GM06990 (cell line): Measurements from ENCODE around the gene COX6A2.

Source experiments
- DNase-seq: peaks from one replicate; pipeline ENCODE4 v3.0.0-alpha.2; 2011; ENCODE audit not compliant: insufficient read length; ENCODE audit errors: extremely low read depth
- H3K27me3 ChIP-seq: replicated peaks from 2 replicates; pipeline ENCODE4 v1.6.0; 2011; ENCODE audit warnings: low read length; ENCODE audit not compliant: control insufficient read depth, insufficient read depth
- H3K36me3 ChIP-seq: 2 replicates; pipeline ENCODE4 v1.5.1; 2011; ENCODE audit warnings: low read length; ENCODE audit not compliant: control insufficient read depth, insufficient read depth
- H3K4me3 ChIP-seq: replicated peaks from 2 replicates; pipeline ENCODE4 v1.5.1; 2011; ENCODE audit warnings: low read depth, mild to moderate bottlenecking, control low read depth, low read length
- CTCF ChIP-seq: IDR thresholded peaks from 2 replicates; pipeline ENCODE4 v1.5.1; 2011; ENCODE audit warnings: low read length, control low read depth, mild to moderate bottlenecking, inconsistent platforms; ENCODE audit not compliant: insufficient read depth, poor library complexity, severe bottlenecking

The COX6A2 gene

GRCh38 chr16:31401436-31401835, 26.7 kb downstream of the COX6A2 start:
- no peak for DNase-seq
- TF ChIP-seq CTCF, result no peak
- no peaks in the 10 kb centered on the region for H3K27me3 ChIP-seq
- no peak overlapping the region for H3K4me3 ChIP-seq
- H3K36me3 ChIP-seq, result no peaks in the 10 kb centered on the region

GRCh38 chr16:31400191-31400590, 28.0 kb downstream of the COX6A2 start:
- no peak for TF ChIP-seq CTCF
- no peaks in the 10 kb centered on the region for H3K27me3 ChIP-seq
- no peak for DNase-seq
- no peaks in the 10 kb centered on the region for H3K36me3 ChIP-seq
- no peak overlapping the region for H3K4me3 ChIP-seq

GRCh38 chr16:31397701-31398100, 30.5 kb downstream of the COX6A2 start:
- DNase-seq, result no peak
- Histone ChIP-seq H3K27me3 (no peaks in the 10 kb centered on the region), H3K4me3 (no peak overlapping the region), H3K36me3 (no peaks in the 10 kb centered on the region)
- TF ChIP-seq CTCF, result no peak

GRCh38 chr16:31397096-31397660, 31.0 kb downstream of the COX6A2 start:
- no peaks in the 10 kb centered on the region for H3K36me3 ChIP-seq
- no peaks in the 10 kb centered on the region for H3K27me3 ChIP-seq
- no peak for TF ChIP-seq CTCF
- DNase-seq, result no peak
- no peak overlapping the region for H3K4me3 ChIP-seq

- DNase-seq, result no peak
- H3K4me3 ChIP-seq, result no peak overlapping the region
- no peak for TF ChIP-seq CTCF
Observed at GRCh38 chr16:31395647-31396046, 32.5 kb downstream of the COX6A2 start.

GRCh38 chr16:31393056-31393455, 35.1 kb downstream of the COX6A2 start, which contains the start of gene ITGAD:
TSS of gene ITGAD (plus strand) at chr16:31393335. CDS start at chr16:31393361, 26 bp downstream.
- DNase-seq, result no peak
- no peaks in the 10 kb centered on the region; the same call in 1 of the 2 replicates for H3K27me3 ChIP-seq
- H3K4me3 ChIP-seq, result no peak within 1 kb of the TSS
- no peak for TF ChIP-seq CTCF
- H3K36me3 ChIP-seq, result no peaks in the 10 kb centered on the region

More at GRCh38 chr16:31395647-31396046, 32.5 kb downstream of the COX6A2 start:
- H3K36me3 ChIP-seq, result no peaks in the 10 kb centered on the region
- H3K27me3 ChIP-seq, result no peaks in the 10 kb centered on the region
